NCI-H2196 treated with DMSO at 0.1 percent for 48 hours (cell line): ENCODE data around the gene STK32B.
"Not testable (repeated sequence)": the region's sequence is repeated elsewhere in the genome, so short reads cannot be mapped to it uniquely, and the experiment has no call there.

ENCODE experiments used
- DNase-seq: peaks from one replicate; lab custom pipeline; 2025; ENCODE audit not compliant: unreplicated experiment; lab: John Stamatoyannopoulos, UW

Gene STK32B

DNA sequence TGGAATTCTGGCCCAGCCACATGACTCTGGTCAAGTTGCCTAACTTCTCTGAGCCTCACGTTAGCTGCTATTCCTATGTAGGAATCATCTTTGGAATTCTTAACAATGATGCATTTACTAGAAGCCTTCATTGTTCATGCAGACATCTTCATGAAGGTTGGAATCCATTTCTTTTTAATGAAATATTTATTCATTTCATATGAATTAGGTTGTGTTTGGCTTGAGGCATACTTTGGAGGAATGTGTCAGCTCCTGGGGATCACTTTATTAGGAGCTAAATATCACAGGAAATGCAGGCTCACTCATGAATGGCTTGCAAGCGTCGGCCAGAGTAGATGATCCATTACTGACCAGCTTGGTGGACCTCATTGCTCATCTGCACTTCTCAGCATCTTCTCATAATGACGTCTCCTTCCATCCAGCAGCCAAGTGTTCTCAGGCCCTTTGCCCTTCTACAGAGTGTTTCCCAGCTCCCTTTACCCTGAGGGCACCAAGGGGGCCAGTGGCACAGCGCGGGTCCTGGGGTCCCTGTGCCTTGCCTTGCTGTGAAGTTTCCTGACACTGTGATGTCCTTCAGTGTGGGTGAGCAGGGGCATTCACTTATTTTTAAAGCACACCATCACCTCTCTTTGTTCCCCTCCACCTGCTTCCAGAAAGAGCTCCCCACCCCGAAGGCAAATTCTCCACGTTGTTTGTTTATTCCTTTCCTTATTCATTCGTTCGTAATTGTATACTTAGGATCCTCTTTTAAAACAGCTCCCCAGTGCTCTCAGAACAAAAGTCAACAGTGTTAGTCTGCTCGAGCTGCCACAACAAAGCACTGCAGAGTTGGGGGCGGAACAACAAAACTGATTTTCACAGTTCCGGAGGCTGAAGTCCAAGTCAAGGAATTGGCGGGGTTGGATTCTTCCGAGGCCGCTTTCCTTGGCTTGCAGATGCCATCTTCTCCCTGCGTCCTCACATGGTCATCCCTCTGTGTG lies 106.8 kb downstream of the STK32B start:
- DNase-seq, result no peak

DNA sequence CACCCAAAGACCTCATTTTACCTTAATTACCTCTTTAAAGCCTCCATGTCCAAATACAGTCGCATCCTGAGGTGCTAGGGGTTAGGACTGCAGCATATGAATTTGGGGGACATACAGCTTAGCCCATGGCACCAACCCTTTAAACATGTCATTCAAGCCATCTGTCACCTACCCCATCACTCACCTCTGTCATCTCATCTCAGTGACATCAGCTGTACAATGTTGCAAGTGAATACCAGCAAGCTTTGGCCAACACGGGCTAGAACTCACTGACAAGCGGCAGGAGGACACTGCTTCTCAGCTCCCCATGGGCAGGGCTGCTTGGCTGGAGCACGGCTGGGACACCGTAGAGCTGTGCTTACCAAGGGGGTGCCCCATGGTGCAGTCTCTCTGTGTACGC lies 107.5 kb downstream of the STK32B start:
- no peak for DNase-seq

DNA sequence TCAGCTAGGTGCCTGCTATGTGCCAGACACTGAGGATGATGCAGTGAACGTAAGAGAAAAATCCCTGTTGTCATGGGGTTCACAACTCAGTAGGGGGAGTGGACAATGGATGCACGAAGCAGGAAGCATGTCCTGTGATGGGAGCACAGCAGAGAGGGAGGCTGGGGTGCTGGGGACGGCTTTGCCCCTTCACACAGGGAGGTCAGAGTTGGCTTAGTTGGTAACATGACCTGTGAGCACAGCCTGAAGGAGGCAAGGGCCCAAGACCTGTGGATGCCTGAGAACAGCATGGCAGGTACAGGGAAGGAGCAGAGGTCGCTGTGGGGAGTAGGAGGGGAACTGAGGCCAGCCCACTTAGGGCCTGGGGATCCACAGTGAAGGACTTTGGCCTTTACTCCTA lies 109.4 kb downstream of the STK32B start:
- no peak for DNase-seq

DNA sequence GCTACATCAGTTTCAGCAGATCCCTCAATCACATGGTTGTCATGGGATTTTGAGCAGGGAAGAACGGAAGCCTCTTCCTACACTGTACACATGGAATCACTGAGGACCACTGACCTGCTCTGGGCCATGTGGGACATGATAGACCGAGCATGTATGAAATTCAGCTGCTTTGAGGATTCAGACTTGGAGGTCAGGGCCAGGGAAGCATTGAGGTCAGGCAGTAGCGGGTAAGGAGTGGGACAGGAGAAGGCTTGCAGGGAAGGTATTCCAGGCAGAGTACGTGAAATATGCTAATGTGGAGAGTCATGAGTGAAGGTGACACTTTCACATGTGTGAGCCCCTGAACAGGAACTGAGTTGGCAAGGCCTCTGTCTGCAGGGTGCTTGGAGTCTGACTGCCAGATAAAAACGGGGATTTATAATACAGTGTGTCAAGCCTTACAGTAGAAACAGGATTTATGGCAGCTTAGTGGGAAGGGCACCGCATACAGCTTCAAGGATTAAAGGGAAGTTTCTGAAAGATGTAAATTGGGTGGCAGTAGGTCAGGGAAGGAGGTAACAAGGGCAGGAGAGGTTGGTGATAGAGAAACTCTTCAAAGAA lies 111.7 kb downstream of the STK32B start:
- no peak for DNase-seq

DNA sequence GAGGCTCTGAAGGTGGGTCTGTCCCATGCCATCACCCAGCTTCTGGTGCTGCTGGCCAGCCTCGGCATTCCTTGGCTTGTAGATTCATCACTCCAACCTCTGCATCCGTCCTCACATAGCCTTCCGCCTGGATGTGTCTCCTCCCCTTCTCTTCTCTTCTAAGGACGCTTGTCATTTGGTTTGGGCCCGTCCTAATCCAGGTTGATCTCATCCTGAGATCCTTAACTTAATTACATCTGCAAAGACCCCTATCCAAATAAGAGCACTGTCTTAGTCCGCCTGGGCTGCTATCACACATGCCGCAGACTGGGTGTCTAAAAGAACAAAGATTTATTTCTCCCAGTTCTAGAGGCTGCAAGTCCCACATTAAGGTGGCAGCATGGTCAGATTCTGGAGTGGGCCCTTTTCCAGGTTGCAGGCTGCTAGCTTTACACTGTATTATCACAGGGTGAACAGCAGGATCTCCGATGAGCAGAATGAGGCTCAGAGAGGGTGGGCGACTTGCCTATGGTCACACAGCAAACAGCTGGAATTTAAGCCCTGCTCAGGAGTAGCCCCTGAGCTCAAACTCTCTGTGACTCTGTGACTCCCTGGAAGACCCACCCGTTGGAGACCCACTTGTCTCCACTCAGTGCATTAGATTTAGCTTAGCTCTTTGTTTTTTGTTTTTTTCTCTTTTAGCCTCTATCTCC lies 113.1 kb downstream of the STK32B start:
- DNase-seq, result no peak

DNA sequence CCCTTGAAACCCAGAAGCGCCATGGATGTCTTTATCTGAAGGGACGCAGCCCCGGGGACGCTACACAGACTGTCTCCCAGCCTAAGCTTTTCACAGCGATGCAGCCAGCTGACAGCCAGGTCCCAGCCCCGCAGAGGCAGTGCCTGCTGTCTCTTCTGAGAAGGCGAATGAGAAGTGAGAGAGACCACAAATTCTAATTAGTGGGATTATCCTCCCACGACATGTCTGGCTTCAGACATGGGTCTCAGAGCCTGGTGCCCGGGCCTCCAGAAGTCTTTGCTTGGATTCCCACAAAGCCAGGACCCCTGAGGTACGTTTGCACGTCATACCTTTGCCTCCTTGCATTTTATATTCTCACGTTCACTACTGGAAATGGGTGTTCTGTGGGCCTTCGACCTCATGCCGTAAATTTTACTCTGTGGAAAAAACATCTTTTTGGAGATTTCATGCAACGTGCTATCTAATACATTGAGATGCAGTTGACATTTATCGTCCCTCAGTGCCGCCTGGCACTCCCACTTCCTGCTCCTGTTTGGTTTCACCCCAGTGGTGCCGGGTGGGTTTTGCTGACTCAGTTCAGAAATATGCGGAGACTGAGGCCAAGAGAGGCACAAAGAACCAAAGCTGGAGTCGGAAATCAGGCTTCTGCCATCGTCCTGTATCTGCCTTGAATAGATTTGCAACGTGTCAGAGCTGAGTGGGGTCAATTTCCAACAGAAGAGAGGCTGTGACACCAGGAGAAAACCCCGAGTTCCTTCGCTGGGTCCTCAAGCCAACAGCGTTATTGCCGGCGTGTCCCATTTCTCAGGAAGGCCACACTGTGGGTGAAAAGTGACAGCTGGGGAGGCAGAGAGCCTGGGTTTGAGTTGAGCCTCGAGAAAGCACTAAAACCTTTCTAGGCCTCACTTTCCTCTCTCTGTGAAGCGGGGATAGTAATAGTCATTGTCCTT lies 114.4 kb downstream of the STK32B start:
- DNase-seq, result no peak

DNA sequence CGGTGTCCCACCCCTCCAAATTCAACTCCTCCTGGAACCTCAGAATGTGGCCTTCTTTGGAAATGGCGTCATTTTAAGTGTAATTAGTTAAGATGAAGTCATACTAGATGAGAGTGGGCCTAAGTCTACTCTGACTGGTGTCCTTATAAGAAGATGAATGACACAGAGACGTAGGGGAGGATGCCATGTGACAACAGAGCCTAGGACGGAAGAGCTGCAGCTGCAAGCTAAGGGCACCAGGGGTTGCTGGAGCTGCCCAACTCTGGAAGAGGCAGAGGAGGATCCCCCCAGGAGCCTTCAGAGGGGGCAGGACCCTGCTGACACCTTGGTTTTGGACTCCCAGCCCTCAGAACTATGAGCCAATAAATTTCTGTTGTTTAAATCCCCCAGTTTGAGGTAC lies 115.1 kb downstream of the STK32B start:
- no peak for DNase-seq

DNA sequence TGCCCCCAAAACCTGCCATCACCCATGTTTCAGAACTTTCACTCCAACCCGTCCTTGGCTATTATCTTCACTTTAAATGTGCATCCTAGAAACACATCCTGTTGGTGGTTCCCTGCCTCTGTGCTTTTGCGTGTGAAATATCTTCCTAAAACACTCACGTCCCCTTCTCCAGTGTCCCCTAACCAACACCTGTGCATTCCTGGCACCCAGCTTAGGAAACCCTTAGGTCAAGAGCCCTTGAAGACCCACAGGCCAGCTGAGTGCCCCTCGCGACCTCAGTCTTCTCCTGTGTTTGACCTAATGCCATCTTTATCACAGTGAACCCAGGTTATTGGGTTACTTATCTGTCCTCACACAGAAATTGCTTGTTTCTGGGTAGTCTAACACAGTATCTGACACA lies 117.6 kb downstream of the STK32B start:
- no peak for DNase-seq

DNA sequence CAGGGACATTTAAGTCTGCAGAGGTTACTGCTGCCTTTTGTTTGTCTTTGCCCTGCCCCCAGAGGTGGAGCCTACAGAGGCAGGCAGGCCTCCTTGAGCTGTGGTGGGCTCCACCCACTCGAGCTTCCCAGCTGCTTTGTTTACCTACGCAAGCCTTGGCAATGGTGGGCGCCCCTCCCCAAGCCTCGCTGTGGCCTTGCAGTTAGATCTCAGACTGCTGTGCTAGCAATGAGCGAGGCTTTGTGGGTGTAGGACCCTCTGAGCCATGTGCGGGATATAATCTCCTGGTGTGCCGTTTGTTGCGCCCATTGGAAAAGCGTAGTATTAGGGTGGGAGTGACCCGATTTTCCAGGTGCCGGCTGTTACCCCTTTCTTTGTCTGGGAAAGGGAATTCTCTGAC lies 124.6 kb downstream of the STK32B start:
- DNase-seq, result not testable (repeated sequence)

DNA sequence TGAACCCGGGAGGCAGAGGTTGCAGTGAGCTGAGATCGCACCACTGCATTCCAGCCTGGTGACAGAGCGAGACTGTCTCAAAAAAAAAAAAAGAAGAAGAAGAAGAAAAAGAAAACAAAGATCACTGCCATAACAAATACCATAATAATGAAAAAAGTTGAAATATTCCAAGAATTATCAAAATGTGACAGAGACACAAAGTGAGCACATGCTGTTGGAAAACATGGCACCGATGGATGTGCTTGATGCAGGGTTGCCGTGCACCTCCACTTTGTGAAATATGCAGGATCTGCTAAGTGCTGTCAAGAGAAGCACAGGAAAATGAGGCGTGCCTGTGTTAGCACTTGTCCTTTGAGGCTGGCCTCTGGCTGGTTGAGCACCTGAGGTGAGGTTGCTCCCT lies 133.3 kb downstream of the STK32B start:
- no peak for DNase-seq

DNA sequence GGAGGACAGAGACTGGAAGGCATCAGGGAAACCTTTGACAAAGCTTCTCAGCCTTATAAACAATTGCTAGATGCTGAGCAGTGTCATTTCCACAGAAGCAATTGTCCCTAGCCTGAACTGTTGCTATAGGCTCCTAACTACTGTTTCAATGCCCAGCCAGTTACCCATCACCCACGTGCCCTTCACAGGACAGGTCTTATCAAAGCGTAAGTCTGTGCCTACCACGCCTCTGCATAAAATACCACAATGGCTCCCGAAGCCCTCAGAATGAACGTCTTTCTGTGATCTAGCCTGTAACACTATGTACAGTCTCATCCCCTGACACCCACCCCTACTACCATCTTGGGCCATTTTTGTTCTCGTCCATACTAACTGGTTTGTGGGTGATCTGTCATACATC lies 134.3 kb downstream of the STK32B start:
- DNase-seq, result no peak

DNA sequence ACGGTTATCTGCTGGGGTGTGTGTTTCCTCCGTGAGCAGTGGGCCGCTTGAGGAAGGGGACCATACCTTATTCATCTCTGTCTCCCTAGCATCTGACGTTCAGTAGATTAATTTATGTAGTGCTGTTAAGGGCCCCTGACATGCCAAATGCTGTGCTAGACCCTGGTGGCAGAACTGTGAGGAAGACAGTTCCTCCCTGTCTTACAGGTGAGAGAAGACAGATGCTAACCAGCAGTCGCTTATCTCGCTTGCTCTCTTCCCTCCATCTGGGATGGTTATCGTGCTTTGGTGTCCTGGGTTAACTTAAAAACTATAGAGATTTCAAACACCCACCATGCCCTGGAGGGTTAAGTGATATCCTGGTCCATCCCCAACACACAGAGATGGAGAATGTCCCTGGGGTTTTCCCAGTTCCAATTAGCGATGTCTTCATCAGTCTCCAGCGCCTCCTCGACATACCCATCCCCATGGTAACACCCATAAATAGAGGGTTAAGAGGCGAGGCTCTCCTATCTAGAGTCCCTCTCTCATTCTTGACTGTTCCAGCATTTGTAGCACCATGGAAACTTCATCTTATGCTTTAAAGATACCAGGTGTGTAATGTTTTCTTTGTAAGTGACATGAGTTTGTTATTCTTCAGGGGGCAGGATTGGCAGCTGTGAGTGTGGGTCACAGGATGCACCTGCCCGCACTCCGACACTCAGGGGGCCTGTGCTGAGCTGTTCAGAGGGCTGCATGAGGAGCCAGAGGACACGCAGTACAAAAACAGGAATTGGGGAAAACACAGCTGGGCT lies 135.2 kb downstream of the STK32B start:
- no peak for DNase-seq

DNA sequence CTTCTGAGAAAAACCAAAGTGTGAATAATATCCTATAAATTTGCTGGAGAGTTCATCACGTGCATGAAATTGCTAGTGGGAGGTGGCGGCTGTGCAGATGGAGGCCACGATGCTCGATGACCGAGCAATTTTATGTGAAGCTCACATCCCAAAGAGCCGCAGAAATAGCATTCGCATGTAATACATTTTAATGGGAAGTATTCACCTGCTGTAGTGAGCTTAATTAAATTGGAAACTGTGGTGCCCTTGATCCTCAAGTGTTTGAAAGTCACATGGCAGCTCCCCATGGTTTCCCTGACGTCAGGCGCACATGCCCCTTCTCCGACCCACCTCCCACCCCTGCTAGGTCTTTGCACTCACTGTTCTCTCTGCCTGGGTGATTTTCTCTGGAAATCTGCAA lies 136.8 kb downstream of the STK32B start:
- no peak for DNase-seq

DNA sequence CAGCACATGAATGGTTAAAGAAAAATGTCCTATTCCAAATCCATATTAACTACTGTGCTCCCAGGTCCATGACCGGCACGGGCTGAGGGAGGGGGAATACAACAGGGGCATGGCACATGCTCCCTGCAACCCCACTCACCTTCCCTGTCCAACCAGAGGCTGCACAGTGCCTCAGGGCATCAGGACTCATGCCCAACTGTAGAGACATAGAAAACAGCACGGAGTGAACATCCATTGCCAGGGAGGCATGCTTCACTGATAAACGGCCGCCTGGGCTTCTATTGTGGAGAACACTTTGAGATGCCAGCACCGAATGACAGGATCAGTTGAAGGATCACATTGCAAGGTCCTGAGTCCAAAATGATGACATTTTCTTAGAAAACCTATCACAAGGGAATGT lies 140.6 kb downstream of the STK32B start:
- no peak for DNase-seq

DNA sequence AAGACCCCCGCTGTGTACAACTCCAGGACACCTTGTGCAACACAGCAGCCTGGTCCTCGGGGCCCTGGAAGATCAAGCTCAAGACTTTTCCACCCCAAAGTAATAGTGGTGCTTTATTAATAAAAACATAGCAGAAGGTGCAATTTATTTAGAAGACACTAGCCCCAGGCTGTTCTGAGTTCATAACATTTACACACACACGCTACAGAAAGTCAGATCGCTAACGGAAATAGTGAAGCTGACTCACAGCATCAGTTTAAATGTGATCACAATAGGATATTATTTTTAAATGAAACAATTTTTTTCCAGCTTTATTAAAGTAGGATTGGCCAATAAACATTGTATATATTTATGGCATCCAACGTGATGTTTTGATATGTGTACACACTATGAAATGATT lies 141.0 kb downstream of the STK32B start:
- DNase-seq, result no peak

DNA sequence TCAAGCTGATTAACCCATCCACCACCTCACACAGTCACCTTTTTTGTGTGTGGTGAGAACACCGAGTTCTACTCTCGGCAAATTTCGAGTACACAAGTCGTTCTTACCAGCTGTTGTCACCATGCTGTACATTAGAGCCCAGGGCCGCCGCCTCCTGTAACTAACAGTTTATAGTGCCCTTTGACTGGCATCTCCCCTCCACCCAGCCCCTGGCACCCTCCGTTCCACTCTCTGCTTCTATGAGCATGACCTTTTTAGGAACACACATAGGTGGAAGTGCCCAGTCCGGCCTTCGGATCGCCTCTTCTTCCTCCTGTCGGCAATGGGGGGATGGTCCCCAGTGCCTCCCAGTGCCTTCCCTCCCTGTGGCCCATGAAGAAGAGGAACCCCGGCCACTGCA lies 141.4 kb downstream of the STK32B start:
- no peak for DNase-seq

DNA sequence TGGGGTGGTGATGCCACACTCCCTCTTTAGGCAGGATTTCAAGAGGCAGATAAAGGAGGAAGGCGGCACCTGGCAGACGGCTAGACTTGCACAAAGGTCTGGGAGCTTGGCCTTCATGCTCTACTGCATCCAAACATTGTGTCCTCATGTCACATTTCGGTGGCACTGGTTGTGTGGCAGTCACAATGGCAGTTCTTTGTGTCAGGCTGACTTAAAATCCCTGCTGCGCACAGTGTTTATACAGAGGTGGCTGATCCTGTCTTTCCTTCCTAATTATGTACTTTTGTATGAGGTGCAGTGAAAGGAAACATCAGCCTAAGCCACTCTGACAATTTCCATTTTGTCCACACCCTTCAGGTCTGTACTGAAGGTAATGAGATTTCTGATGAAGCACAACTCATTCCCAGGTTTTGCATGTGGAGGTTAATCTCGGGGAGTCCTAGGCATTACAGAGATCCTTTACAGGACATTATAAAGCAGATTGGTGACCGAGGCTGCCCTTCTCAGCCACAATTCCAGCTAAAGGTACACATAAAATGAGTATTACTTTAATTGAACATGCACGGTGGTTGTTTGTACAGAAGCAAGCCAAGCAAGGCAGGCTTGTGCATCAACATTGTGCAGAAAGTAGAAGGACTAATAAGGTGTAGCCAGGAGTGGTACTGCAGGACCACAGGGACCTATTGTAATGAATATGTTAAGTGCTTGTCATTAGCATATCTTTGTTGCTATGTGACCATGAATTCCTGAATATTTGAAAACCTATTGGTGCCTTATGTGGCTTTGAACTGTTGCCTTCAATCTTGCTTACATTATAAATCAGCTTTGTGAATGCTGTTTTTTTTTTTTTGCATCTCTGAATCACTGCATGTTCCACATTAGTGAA lies 147.6 kb downstream of the STK32B start:
- no peak for DNase-seq

DNA sequence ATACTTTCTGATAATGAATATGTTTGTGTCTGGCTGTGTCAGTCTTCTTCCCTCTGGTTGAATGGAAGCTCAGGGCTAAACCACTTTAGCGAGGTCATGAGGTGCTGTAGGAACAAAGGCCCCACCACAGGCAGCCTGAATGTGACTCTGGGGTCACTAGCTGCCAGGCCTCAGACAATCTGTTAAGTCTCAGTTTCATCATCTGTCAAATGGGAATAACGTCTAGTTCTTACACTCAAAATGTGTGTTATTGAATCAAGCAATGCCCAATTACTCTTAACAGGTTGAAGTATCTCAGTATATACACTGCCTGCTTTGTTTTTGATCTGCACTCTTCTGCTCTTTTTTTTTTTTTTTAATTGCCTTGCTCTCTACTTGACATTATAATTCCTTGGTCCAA lies 148.6 kb downstream of the STK32B start:
- DNase-seq, result no peak

DNA sequence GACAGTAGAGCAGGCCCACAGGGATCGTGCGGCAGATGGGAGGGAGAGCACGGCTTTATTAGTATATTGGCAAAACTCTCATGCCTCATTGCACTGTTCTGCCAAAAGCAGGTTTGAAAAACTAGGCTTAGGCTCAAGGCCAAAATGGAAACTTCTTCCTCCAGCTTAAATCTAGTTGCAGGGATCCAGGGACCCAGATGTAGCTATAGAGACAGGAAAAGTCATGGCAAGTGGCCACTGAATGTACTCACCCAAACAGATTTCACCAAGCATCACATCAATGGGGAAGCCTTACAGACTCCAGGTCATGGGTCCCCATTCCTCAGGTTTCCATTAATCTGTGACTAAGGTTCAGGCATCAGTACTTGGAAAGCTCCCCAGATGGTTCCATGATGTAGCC lies 149.2 kb downstream of the STK32B start:
- no peak for DNase-seq
